Stimulated activated CD8-positive, alpha-beta memory T cell treated with anti-CD3 and anti-CD28 coated beads, Interleukin-15, amount 100 ng/mL, for 4 hours (primary cell): ENCODE measurements around the gene SRCAP.
"Not testable (repeated sequence)": the region's sequence is repeated elsewhere in the genome, so short reads cannot be mapped to it uniquely, and the experiment has no call there.

Experiments used
- DNase-seq, 2 donors: peaks; one replicate each; pipeline ENCODE4 v3.0.0-alpha.2; 2020; ENCODE audit warnings: low read depth in 2 of 2

SRCAP gene

GRCh38 chr16:30698139-30698815 is 694 bp upstream of the SRCAP start:
- DNase-seq, result peak; percentile 97 to 99

- DNase-seq, result no peak
Observed at GRCh38 chr16:30699615-30700099, 686 bp downstream of the SRCAP start.

- DNase-seq, result no peak
Observed at GRCh38 chr16:30700491-30700890, 1.5 kb downstream of the SRCAP start.

GRCh38 chr16:30700971-30701370 is 2.0 kb downstream of the SRCAP start:
- DNase-seq, result no peak

GRCh38 chr16:30703071-30703470 is 4.1 kb downstream of the SRCAP start:
- not testable (repeated sequence) for DNase-seq

- no peak for DNase-seq
Observed at GRCh38 chr16:30703971-30704370, 5.0 kb downstream of the SRCAP start.

GRCh38 chr16:30706046-30706445 is 7.1 kb downstream of the SRCAP start:
- DNase-seq, result no peak

GRCh38 chr16:30710971-30711370 is 12.0 kb downstream of the SRCAP start:
- DNase-seq, result no peak

- no peak for DNase-seq
Observed at GRCh38 chr16:30711712-30712111, 12.7 kb downstream of the SRCAP start.

- DNase-seq, result peak; percentile 18 to 43
Observed at GRCh38 chr16:30715750-30716445, 16.9 kb downstream of the SRCAP start.

- DNase-seq, result no peak
Observed at GRCh38 chr16:30720086-30720485, 21.1 kb downstream of the SRCAP start.

- DNase-seq, result no peak
Observed at GRCh38 chr16:30720694-30721093, 21.7 kb downstream of the SRCAP start.

GRCh38 chr16:30721167-30721566 is 22.2 kb downstream of the SRCAP start:
- no peak for DNase-seq

GRCh38 chr16:30721606-30722005 is 22.6 kb downstream of the SRCAP start:
- DNase-seq, result no peak

GRCh38 chr16:30722443-30722842 is 23.5 kb downstream of the SRCAP start:
- no peak for DNase-seq

- no peak for DNase-seq
Observed at GRCh38 chr16:30722916-30723315, 23.9 kb downstream of the SRCAP start.

GRCh38 chr16:30723725-30724355 is 24.9 kb downstream of the SRCAP start:
- no peak for DNase-seq

- DNase-seq, result no peak
Observed at GRCh38 chr16:30724641-30725417, 25.9 kb downstream of the SRCAP start.

- no peak for DNase-seq
Observed at GRCh38 chr16:30725418-30725792, 26.4 kb downstream of the SRCAP start.

- DNase-seq, result no peak
Observed at GRCh38 chr16:30728321-30728720, 29.4 kb downstream of the SRCAP start.

- DNase-seq, result no peak
Observed at GRCh38 chr16:30728899-30729672, 30.1 kb downstream of the SRCAP start.
